ENCODE measurements around the gene SPTBN5.

DNA sequence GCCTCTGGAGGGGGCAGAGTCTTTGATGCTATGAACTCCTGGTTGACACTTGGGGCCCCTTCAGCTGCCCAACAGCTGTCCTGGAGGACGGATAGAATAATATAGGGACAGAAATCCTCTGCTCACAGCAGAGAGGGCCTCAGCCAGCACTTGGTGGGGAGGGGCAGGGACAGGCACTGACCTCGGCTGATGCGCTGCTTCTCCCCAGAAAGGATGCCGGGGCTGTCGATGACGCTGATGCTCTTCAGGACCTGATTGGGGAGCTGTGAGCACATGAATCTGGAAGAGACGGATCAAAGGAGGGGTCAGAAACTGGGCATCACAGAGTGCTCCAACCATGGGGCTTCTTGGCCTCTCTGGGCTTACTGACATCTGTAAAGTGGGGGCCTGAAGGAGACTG lies 49.0 kb upstream of the SPTBN5 start:
- TF ChIP-seq RAD21 (conservative IDR thresholded peaks at IDR 0.05) (no peak), EZH2 (IDR thresholded peaks at IDR 0.05; ENCODE audit: borderline replicate concordance, insufficient read depth, low read length, poor library complexity, severe bottlenecking) (no peak), EP300 (conservative IDR thresholded peaks at IDR 0.05; ENCODE audit: poor library complexity, severe bottlenecking) (no peak), POLR2AphosphoS5 (IDR thresholded peaks at IDR 0.05) (no peak), SMC3 (conservative IDR thresholded peaks at IDR 0.05; ENCODE audit: poor library complexity) (no peak), TAF1 (IDR thresholded peaks at IDR 0.05; ENCODE audit: low read depth) (no peak)
- TF ChIP-seq, protein P1, sequence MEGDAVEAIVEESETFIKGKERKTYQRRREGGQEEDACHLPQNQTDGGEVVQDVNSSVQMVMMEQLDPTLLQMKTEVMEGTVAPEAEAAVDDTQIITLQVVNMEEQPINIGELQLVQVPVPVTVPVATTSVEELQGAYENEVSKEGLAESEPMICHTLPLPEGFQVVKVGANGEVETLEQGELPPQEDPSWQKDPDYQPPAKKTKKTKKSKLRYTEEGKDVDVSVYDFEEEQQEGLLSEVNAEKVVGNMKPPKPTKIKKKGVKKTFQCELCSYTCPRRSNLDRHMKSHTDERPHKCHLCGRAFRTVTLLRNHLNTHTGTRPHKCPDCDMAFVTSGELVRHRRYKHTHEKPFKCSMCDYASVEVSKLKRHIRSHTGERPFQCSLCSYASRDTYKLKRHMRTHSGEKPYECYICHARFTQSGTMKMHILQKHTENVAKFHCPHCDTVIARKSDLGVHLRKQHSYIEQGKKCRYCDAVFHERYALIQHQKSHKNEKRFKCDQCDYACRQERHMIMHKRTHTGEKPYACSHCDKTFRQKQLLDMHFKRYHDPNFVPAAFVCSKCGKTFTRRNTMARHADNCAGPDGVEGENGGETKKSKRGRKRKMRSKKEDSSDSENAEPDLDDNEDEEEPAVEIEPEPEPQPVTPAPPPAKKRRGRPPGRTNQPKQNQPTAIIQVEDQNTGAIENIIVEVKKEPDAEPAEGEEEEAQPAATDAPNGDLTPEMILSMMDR (IDR thresholded peaks at IDR 0.05; ENCODE audit: poor library complexity, severe bottlenecking) = no peak
